ENCODE data around the gene SLC30A2. TPM values are rescaled to one million over a fixed set of nuclear protein-coding genes. Genes with fewer than 3 reads are reported as not detected.

The SLC30A2 gene
- total and polyA plus RNA-seq, 2 experiments from 2014 or later, result 0.07 TPM; not detected in 1

DNA sequence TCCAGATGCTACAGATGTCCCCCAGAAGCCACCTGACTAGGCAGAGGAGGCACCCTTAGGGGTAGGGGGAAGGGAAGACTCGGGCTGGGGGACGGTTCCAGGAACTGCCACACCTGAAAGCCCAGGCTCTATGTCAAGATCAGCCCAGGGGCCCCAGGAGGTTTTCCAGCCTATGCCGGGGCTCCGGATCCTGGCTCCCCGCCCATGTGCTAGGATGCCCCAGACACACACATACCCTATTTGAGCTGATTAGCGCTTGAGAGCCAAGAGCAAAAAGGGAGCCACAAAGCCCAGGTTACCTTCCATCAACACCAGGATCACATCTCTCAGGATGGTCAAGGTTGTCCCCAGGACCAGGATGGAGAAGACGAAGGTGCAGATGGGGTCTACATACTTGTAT is 4.5 kb downstream of the SLC30A2 start:
- Mint-ChIP-seq H3K4me3 (no peak overlapping the region), H3K36me3 (ENCODE audit: low read depth) (no peaks in the 10 kb centered on the region), H3K27me3 (ENCODE audit: insufficient read depth, low read depth, poor library complexity) (peaks cover 43% of the 10 kb centered on the region), H3K9me3 (no peaks in the 10 kb centered on the region), H3K4me1 (peaks cover 5% of the 10 kb centered on the region; the same call in 2 of the 3 replicates), H3K27ac (no peak overlapping the region)
- ATAC-seq (no peak), DNase-seq (ENCODE audit: low spot score) (no peak)
- Histone ChIP-seq H3K27ac (ENCODE audit: low read depth) (no peak overlapping the region), H3K4me2 (no peak overlapping the region), H3K27me3 (ENCODE audit: insufficient read depth) (peaks cover 53% of the 10 kb centered on the region), H3K79me2 (replicated peaks; ENCODE audit: insufficient read depth) (no peaks in the 10 kb centered on the region), H3K36me3 (ENCODE audit: insufficient read depth) (no peaks in the 10 kb centered on the region), H2AFZ (no peak overlapping the region), H4K20me1 (replicated peaks; ENCODE audit: insufficient read depth) (no peaks in the 10 kb centered on the region), H3F3A (replicated peaks; ENCODE audit: low read depth) (no peaks in the 10 kb centered on the region), H3K4me1 (ENCODE audit: insufficient read depth) (no peaks in the 10 kb centered on the region; the same call in 1 of the 2 replicates), H3K9me2 (ENCODE audit: insufficient read depth) (no peaks in the 10 kb centered on the region), H3K4me3 (no peak overlapping the region)
- TF ChIP-seq, protein P1, sequence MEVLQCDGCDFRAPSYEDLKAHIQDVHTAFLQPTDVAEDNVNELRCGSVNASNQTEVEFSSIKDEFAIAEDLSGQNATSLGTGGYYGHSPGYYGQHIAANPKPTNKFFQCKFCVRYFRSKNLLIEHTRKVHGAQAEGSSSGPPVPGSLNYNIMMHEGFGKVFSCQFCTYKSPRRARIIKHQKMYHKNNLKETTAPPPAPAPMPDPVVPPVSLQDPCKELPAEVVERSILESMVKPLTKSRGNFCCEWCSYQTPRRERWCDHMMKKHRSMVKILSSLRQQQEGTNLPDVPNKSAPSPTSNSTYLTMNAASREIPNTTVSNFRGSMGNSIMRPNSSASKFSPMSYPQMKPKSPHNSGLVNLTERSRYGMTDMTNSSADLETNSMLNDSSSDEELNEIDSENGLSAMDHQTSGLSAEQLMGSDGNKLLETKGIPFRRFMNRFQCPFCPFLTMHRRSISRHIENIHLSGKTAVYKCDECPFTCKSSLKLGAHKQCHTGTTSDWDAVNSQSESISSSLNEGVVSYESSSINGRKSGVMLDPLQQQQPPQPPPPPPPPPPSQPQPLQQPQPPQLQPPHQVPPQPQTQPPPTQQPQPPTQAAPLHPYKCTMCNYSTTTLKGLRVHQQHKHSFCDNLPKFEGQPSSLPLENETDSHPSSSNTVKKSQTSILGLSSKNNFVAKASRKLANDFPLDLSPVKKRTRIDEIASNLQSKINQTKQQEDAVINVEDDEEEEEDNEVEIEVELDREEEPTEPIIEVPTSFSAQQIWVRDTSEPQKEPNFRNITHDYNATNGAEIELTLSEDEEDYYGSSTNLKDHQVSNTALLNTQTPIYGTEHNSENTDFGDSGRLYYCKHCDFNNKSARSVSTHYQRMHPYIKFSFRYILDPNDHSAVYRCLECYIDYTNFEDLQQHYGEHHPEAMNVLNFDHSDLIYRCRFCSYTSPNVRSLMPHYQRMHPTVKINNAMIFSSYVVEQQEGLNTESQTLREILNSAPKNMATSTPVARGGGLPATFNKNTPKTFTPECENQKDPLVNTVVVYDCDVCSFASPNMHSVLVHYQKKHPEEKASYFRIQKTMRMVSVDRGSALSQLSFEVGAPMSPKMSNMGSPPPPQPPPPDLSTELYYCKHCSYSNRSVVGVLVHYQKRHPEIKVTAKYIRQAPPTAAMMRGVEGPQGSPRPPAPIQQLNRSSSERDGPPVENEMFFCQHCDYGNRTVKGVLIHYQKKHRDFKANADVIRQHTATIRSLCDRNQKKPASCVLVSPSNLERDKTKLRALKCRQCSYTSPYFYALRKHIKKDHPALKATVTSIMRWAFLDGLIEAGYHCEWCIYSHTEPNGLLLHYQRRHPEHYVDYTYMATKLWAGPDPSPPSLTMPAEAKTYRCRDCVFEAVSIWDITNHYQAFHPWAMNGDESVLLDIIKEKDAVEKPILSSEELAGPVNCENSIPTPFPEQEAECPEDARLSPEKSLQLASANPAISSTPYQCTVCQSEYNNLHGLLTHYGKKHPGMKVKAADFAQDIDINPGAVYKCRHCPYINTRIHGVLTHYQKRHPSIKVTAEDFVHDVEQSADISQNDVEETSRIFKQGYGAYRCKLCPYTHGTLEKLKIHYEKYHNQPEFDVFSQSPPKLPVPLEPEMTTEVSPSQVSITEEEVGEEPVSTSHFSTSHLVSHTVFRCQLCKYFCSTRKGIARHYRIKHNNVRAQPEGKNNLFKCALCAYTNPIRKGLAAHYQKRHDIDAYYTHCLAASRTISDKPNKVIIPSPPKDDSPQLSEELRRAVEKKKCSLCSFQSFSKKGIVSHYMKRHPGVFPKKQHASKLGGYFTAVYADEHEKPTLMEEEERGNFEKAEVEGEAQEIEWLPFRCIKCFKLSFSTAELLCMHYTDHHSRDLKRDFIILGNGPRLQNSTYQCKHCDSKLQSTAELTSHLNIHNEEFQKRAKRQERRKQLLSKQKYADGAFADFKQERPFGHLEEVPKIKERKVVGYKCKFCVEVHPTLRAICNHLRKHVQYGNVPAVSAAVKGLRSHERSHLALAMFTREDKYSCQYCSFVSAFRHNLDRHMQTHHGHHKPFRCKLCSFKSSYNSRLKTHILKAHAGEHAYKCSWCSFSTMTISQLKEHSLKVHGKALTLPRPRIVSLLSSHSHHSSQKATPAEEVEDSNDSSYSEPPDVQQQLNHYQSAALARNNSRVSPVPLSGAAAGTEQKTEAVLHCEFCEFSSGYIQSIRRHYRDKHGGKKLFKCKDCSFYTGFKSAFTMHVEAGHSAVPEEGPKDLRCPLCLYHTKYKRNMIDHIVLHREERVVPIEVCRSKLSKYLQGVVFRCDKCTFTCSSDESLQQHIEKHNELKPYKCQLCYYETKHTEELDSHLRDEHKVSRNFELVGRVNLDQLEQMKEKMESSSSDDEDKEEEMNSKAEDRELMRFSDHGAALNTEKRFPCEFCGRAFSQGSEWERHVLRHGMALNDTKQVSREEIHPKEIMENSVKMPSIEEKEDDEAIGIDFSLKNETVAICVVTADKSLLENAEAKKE (CRISPR knock-in tag; IDR thresholded peaks at IDR 0.05), result no peak
- TF ChIP-seq ZNF114 (CRISPR knock-in tag; IDR thresholded peaks at IDR 0.05), result no peak
- TF ChIP-seq, protein P2, sequence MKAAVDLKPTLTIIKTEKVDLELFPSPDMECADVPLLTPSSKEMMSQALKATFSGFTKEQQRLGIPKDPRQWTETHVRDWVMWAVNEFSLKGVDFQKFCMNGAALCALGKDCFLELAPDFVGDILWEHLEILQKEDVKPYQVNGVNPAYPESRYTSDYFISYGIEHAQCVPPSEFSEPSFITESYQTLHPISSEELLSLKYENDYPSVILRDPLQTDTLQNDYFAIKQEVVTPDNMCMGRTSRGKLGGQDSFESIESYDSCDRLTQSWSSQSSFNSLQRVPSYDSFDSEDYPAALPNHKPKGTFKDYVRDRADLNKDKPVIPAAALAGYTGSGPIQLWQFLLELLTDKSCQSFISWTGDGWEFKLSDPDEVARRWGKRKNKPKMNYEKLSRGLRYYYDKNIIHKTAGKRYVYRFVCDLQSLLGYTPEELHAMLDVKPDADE (IDR thresholded peaks at IDR 0.05), result no peak
- TF ChIP-seq JUNB (IDR thresholded peaks at IDR 0.05; ENCODE audit: unreplicated experiment), result no peak
- TF ChIP-seq, protein P3, sequence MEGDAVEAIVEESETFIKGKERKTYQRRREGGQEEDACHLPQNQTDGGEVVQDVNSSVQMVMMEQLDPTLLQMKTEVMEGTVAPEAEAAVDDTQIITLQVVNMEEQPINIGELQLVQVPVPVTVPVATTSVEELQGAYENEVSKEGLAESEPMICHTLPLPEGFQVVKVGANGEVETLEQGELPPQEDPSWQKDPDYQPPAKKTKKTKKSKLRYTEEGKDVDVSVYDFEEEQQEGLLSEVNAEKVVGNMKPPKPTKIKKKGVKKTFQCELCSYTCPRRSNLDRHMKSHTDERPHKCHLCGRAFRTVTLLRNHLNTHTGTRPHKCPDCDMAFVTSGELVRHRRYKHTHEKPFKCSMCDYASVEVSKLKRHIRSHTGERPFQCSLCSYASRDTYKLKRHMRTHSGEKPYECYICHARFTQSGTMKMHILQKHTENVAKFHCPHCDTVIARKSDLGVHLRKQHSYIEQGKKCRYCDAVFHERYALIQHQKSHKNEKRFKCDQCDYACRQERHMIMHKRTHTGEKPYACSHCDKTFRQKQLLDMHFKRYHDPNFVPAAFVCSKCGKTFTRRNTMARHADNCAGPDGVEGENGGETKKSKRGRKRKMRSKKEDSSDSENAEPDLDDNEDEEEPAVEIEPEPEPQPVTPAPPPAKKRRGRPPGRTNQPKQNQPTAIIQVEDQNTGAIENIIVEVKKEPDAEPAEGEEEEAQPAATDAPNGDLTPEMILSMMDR (conservative IDR thresholded peaks at IDR 0.05; ENCODE audit: low read depth in 2 of 2), result no peak
- no peak for TF ChIP-seq POLR2AphosphoS5 (IDR thresholded peaks at IDR 0.05; ENCODE audit: low read depth)
- no peak for TF ChIP-seq EZH2 (IDR thresholded peaks at IDR 0.05; ENCODE audit: low read depth, unreplicated experiment)
- TF ChIP-seq CREB1 (CRISPR knock-in tag; IDR thresholded peaks at IDR 0.05; ENCODE audit: low read depth), result no peak
- no peak for TF ChIP-seq NANOG (IDR thresholded peaks at IDR 0.05; ENCODE audit: borderline replicate concordance)
- TF ChIP-seq EZH2phosphoT487 (IDR thresholded peaks at IDR 0.05; ENCODE audit: unreplicated experiment), result no peak
- TF ChIP-seq STAT1 (IDR thresholded peaks at IDR 0.05; ENCODE audit: unreplicated experiment), result no peak
